ENCODE data around the gene FERD3L. TPM values are rescaled to one million over a fixed set of nuclear protein-coding genes. Genes with fewer than 3 reads are reported as not detected.

FERD3L gene
- total RNA-seq, 1 experiment from 2014 or later = not detected

- H3K27ac Mint-ChIP-seq = no peak overlapping the region
- no peak overlapping the region for H3K4me3 Mint-ChIP-seq
- no peak for DNase-seq (ENCODE audit: low spot score)
- peaks cover 38% of the 10 kb centered on the region for H3K4me1 Mint-ChIP-seq
- ChIA-PET CTCF (no interaction called here), POLR2A (no interaction called here)
- TF ChIP-seq STAT6 (CRISPR knock-in tag; conservative IDR thresholded peaks at IDR 0.05; ENCODE audit: low read depth) (no peak), TEAD1 (CRISPR knock-in tag; IDR thresholded peaks at IDR 0.05) (no peak), FOXP1 (CRISPR knock-in tag; IDR thresholded peaks at IDR 0.05; ENCODE audit: borderline replicate concordance) (no peak), ATF3 (CRISPR knock-in tag; conservative IDR thresholded peaks at IDR 0.05) (no peak), ZBTB21 (CRISPR knock-in tag; IDR thresholded peaks at IDR 0.05; ENCODE audit: borderline replicate concordance) (no peak), GRHL2 (CRISPR knock-in tag; IDR thresholded peaks at IDR 0.05; ENCODE audit: insufficient replicate concordance, severe bottlenecking) (no peak), SMAD4 (CRISPR knock-in tag; IDR thresholded peaks at IDR 0.05) (no peak), ZBTB43 (CRISPR knock-in tag; IDR thresholded peaks at IDR 0.05) (no peak), ARID4B (CRISPR knock-in tag; IDR thresholded peaks at IDR 0.05; ENCODE audit: borderline replicate concordance) (no peak), CBFB (CRISPR knock-in tag; IDR thresholded peaks at IDR 0.05; ENCODE audit: low read depth) (no peak), ZNF425 (CRISPR knock-in tag; conservative IDR thresholded peaks at IDR 0.05) (no peak), MAX (CRISPR knock-in tag; IDR thresholded peaks at IDR 0.05) (no peak), MLX (CRISPR knock-in tag; IDR thresholded peaks at IDR 0.05) (no peak), TCF7 (CRISPR knock-in tag; IDR thresholded peaks at IDR 0.05; ENCODE audit: low read depth) (no peak), RELA (CRISPR knock-in tag; IDR thresholded peaks at IDR 0.05; ENCODE audit: borderline replicate concordance) (no peak), NFATC4 (CRISPR knock-in tag; IDR thresholded peaks at IDR 0.05) (no peak)
- no peaks in the 10 kb centered on the region for H3K9me3 Mint-ChIP-seq
- peaks cover 30% of the 10 kb centered on the region for H3K27me3 Mint-ChIP-seq (ENCODE audit: low read depth)
- ATAC-seq = no peak
- no peaks in the 10 kb centered on the region for H3K36me3 Mint-ChIP-seq
Observed at GRCh38 chr7:19098510-19098909, 46.7 kb downstream of the FERD3L start.

Measured in WTC11 (cell line).